ENCODE measurements around the gene OTUD1. TPM values are rescaled to one million over a fixed set of nuclear protein-coding genes. Genes with fewer than 3 reads are reported as not detected.
"Not testable (repeated sequence)": the region's sequence is repeated elsewhere in the genome, so short reads cannot be mapped to it uniquely, and the experiment has no call there.

The OTUD1 gene, protein sequence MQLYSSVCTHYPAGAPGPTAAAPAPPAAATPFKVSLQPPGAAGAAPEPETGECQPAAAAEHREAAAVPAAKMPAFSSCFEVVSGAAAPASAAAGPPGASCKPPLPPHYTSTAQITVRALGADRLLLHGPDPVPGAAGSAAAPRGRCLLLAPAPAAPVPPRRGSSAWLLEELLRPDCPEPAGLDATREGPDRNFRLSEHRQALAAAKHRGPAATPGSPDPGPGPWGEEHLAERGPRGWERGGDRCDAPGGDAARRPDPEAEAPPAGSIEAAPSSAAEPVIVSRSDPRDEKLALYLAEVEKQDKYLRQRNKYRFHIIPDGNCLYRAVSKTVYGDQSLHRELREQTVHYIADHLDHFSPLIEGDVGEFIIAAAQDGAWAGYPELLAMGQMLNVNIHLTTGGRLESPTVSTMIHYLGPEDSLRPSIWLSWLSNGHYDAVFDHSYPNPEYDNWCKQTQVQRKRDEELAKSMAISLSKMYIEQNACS
- total RNA-seq (10 to 100 TPM; 19.4 to 21.6 TPM), polyA plus RNA-seq (ENCODE audit: insufficient read length in 6 of 6) (10 to 100 TPM; 12.0 to 16.3 (median 13.0) TPM)
- long read RNA-seq, donor 1, transcript OTUD1-201 (1 exons, 2,933 nt), result major isoform, 51 of 51 reads
- long read RNA-seq, donor 1, partial matches to known transcripts, result 0 of 51 reads
- long read RNA-seq, donor 1, other reads (novel, unspliced or antisense), result 0 of 51 reads
- long read RNA-seq, donor 2, transcript OTUD1-201 (1 exons, 2,933 nt), result major isoform, 65 of 65 reads
- long read RNA-seq, donor 2, partial matches to known transcripts, result 0 of 65 reads
- long read RNA-seq, donor 2, other reads (novel, unspliced or antisense), result 0 of 65 reads
- long read RNA-seq, donor 3, transcript OTUD1-201 (1 exons, 2,933 nt), result major isoform, 31 of 31 reads
- long read RNA-seq, donor 3, partial matches to known transcripts, result 0 of 31 reads
- long read RNA-seq, donor 3, other reads (novel, unspliced or antisense), result 0 of 31 reads
- long read RNA-seq, donor 4, partial matches to known transcripts, result 0 of 2 reads
- long read RNA-seq, donor 4, other reads (novel, unspliced or antisense), result 0 of 2 reads
- long read RNA-seq, donor 5, transcript OTUD1-201 (1 exons, 2,933 nt), result major isoform, 40 of 40 reads
- long read RNA-seq, donor 5, partial matches to known transcripts, result 0 of 40 reads
- long read RNA-seq, donor 5, other reads (novel, unspliced or antisense), result 0 of 40 reads
- long read RNA-seq, donor 6, transcript OTUD1-201 (1 exons, 2,933 nt), result major isoform, 46 of 46 reads
- long read RNA-seq, donor 6, partial matches to known transcripts, result 0 of 46 reads
- long read RNA-seq, donor 6, other reads (novel, unspliced or antisense), result 0 of 46 reads
- long read RNA-seq, donor 7, transcript OTUD1-201 (1 exons, 2,933 nt), result major isoform, 15 of 15 reads
- long read RNA-seq, donor 7, partial matches to known transcripts, result 0 of 15 reads
- long read RNA-seq, donor 7, other reads (novel, unspliced or antisense), result 0 of 15 reads
- long read RNA-seq, donor 8, transcript OTUD1-201 (1 exons, 2,933 nt), result major isoform, 14 of 14 reads
- long read RNA-seq, donor 8, partial matches to known transcripts, result 0 of 14 reads
- long read RNA-seq, donor 8, other reads (novel, unspliced or antisense), result 0 of 14 reads
- long read RNA-seq, donor 9, partial matches to known transcripts, result 0 of 1 reads
- long read RNA-seq, donor 9, other reads (novel, unspliced or antisense), result 0 of 1 reads
- long read RNA-seq, donor 10, result 0 reads
- long read RNA-seq, donor 11, transcript OTUD1-201 (1 exons, 2,933 nt), result major isoform, 47 of 47 reads
- long read RNA-seq, donor 11, partial matches to known transcripts, result 0 of 47 reads
- long read RNA-seq, donor 11, other reads (novel, unspliced or antisense), result 0 of 47 reads
- long read RNA-seq, donor 12, transcript OTUD1-201 (1 exons, 2,933 nt), result major isoform, 25 of 25 reads
- long read RNA-seq, donor 12, partial matches to known transcripts, result 0 of 25 reads
- long read RNA-seq, donor 12, other reads (novel, unspliced or antisense), result 0 of 25 reads

DNA sequence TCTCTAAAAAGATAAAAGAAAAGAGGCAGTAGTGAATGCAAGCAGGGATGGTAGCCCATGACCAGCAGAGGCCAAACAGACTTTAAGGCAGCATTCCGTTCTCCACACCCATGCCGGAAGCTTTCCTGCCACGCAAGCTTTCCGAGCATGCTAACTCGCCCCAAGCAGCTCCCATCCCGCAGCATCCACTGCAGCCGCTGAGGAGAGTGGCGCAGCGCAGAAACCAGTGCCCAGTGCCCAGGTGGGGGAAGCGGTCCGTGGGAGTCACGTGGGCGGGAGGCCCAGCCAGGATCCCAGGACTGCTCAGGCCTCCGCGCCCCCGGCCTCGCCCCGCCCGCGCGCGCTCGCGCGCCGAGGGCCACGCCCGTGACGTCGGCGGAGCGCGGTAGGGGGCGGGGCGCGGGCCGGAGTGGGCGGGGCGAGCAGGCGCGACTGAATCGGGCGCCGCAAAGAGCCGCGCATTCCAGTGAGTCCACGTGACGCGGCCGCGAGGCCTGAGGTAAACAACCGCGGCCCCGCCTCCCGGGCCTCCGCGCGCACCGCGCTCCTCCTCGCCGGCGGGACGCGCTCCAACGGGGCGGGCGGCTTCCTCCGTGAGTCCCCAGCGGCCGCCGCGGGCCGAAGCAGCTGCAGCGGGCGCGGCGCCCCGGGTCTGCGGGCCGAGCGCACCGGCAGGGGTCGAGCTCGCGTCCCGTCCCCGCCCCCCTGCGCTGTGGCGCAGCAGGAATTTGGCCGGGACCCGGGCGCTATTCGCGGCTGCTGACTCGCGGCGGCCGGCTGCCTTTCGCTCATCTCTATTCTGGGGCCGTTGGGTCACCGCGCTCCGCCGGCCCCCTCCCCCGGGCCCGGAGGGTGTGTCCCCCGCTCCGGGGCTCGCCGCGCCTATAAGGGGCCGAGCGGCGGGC lies at the start of gene OTUD1:
Gene OTUD1 (plus strand): TSS at position 529 of the 905 bp plus-strand sequence. CDS start 383 bp downstream, outside the sequence.
- H3K27me3 ChIP-seq, result no peaks in the 10 kb centered on the region
- peaks cover 17 to 56% of the 10 kb centered on the region in 2 donors for H3K4me1 ChIP-seq
- TF ChIP-seq, protein P1, sequence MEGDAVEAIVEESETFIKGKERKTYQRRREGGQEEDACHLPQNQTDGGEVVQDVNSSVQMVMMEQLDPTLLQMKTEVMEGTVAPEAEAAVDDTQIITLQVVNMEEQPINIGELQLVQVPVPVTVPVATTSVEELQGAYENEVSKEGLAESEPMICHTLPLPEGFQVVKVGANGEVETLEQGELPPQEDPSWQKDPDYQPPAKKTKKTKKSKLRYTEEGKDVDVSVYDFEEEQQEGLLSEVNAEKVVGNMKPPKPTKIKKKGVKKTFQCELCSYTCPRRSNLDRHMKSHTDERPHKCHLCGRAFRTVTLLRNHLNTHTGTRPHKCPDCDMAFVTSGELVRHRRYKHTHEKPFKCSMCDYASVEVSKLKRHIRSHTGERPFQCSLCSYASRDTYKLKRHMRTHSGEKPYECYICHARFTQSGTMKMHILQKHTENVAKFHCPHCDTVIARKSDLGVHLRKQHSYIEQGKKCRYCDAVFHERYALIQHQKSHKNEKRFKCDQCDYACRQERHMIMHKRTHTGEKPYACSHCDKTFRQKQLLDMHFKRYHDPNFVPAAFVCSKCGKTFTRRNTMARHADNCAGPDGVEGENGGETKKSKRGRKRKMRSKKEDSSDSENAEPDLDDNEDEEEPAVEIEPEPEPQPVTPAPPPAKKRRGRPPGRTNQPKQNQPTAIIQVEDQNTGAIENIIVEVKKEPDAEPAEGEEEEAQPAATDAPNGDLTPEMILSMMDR (IDR thresholded peaks at IDR 0.05), result peak in 1 of 2 donors; percentile 0
- H3K4me3 ChIP-seq, result peak within 1 kb of the TSS; percentile 81 to 85
- DNase-seq (peak; percentile 95 to 100 (median 97)), ATAC-seq (peak; percentile 94)
- H3K27ac ChIP-seq, result peak within 1 kb of the TSS; percentile 96 to 97
- H3K9me3 ChIP-seq, result no peaks in the 10 kb centered on the region
- intact Hi-C loops (cut with DNase I), result no loop called here
- H3K36me3 ChIP-seq, result no peaks in the 10 kb centered on the region

DNA sequence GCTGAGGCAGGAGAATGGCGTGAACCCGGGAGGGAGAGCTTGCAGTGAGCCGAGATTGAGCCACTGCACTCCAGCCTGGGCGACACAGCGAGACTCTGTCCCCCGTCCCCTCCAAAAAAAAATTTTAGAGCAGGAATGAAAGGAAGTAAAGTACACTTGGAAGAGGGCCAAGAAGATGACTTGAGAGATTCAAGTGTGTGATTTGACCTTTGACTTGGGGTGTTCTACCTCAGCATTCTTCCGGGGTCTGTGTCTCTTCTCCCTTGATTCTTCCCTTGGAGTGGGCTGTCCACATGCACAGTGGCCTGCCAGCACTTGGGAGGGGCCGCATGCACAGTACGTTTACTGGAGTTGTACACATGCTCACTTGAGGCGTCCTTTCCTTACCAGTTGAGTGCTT lies 48.5 kb upstream of the OTUD1 start:
- H3K4me3 ChIP-seq; H3K4me1 ChIP-seq; H3K36me3 ChIP-seq; H3K27ac ChIP-seq; H3K9me3 ChIP-seq; ATAC-seq; DNase-seq; H3K27me3 ChIP-seq; intact Hi-C loops (cut with DNase I): not testable (repeated sequence)

DNA sequence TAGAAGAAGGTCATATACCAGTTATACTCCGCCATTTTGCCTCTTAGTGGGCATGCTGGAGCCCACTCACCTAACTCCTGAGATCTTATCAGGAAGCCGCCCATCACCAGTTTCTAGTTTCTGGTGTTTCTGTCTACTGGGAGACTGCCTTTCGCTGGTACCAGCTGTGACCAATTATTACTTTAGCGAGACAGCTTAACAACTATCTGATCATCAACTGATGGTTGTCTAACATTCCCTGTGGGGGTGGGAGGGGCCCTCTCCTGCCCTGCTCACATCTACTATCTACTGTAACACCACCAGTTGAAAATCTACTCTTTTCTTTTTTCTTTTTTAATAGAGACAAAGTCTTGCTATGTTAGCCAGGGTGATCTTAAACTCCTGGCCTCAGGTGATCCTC lies 48.1 kb upstream of the OTUD1 start:
- TF ChIP-seq, protein P1 (IDR thresholded peaks at IDR 0.05), result no peak
- Histone ChIP-seq H3K9me3 (no peaks in the 10 kb centered on the region), H3K27me3 (no peaks in the 10 kb centered on the region), H3K4me1 (no peaks in the 10 kb centered on the region), H3K36me3 (no peaks in the 10 kb centered on the region), H3K4me3 (no peak overlapping the region), H3K27ac (no peak overlapping the region)
- intact Hi-C loops (cut with DNase I), result no loop called here
- ATAC-seq (no peak), DNase-seq (no peak)

DNA sequence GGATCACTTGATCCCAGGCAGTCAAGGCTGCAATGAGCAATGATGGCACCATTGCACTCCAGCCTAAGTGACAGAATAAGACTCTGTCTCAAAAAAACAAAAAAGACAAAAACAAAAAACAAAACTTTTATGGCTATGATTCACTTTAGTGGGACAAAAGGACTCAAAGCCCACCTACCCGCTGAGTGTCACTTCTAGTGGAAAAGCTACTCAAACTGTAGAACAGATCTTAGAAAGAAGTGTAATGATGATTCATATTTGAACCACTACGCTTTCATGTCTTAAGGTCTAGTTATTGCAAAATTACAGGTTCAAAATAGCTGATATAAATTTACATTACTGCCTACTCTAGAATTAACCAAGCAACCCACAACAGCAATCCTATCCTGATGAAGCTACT lies 47.1 kb upstream of the OTUD1 start:
- no peak overlapping the region for H3K4me3 ChIP-seq
- TF ChIP-seq, protein P1 (IDR thresholded peaks at IDR 0.05), result no peak
- no peaks in the 10 kb centered on the region for H3K36me3 ChIP-seq
- ATAC-seq (no peak), DNase-seq (no peak)
- no peaks in the 10 kb centered on the region for H3K27me3 ChIP-seq
- H3K4me1 ChIP-seq, result no peaks in the 10 kb centered on the region
- no peak overlapping the region for H3K27ac ChIP-seq
- no peaks in the 10 kb centered on the region for H3K9me3 ChIP-seq
- intact Hi-C loops (cut with DNase I), result no loop called here

All from left lung (tissue), 14 donors.